ENCODE results near the gene MYH15. TPM values are rescaled to one million over a fixed set of nuclear protein-coding genes. Genes with fewer than 3 reads are reported as not detected.

The MYH15 gene
- total and polyA plus RNA-seq, 9 donors = 0.27 to 1.1 (median 0.50) TPM

DNA sequence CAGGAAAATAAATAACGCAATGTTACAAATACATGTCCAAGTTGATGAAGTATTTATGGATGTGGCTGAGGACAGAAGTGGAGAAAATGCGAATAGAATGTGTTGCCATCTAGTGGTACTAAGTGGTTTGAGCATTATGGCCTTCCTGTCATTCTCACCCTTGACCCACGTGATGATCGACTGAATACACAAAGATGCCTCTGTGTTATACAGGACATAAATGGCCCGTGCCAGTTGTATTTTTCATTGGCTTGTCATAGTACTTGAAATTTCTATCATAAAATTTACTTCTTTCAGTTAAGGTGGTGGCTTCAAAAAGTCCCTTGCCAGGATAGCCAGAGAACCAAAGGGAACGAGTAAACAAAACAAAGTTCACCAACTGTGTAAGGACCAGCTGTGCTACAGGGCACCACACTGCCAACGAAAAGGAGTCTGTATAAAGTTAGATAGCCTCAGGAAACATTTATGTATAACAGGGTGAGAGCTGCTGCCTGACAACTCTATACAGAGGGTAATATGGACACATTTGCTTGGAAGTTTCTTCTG lies 103.7 kb downstream of the MYH15 start:
- no peak overlapping the region for H3K27ac ChIP-seq (ENCODE audit: low read length)
- WGBS (ENCODE audit: insufficient coverage) = 53% methylated on average over 2 of the region's 7 CpGs
- DNase-seq = peak; percentile 48

DNA sequence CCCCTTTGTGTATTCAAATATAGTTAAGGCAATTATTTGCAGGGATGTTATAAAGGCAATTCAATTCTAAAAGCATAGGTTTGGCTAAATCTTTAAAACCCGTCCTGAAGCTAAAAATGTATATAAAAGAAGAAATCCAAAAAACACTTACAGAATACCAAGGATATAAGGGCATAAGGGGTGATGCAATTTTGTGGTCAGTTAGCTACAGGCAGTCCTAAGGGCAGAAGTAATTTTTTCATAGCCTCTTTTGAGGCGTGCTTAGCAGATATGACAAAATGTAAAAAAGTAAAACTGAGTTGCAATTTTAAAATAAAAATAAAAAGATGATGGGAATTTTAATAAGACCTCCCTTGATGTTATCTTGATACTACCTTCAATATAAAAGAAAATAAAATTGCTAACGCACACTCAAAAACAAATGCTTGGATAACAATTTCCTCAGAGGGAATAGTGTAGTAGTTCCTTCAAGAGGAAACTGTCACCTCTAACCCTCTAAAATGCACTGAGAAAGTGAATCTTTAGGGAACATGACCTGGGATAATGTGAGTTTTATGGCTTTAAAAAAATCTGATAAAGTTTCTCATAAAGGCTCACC lies 104.2 kb downstream of the MYH15 start:
- WGBS (ENCODE audit: insufficient coverage) = no CpG with 5 or more reads among the region's 3 CpGs
- no peaks in the 10 kb centered on the region for H3K9me3 ChIP-seq (replicated peaks; ENCODE audit: control insufficient read depth, low read depth, low read length)
- DNase-seq = no peak

More for the DNA sequence above, 103.7 kb downstream of the MYH15 start:
- Histone ChIP-seq H3K36me3 (ENCODE audit: control insufficient read depth, insufficient read depth, low read length) (no peaks in the 10 kb centered on the region), H3K9me3 (replicated peaks; ENCODE audit: control insufficient read depth, low read depth, low read length) (no peaks in the 10 kb centered on the region), H3K4me1 (ENCODE audit: control insufficient read depth, insufficient read depth, low read length) (no peaks in the 10 kb centered on the region), H3K27me3 (ENCODE audit: control insufficient read depth, insufficient read depth, low read length) (no peaks in the 10 kb centered on the region), H3K4me3 (ENCODE audit: low read length) (no peak overlapping the region)

DNA sequence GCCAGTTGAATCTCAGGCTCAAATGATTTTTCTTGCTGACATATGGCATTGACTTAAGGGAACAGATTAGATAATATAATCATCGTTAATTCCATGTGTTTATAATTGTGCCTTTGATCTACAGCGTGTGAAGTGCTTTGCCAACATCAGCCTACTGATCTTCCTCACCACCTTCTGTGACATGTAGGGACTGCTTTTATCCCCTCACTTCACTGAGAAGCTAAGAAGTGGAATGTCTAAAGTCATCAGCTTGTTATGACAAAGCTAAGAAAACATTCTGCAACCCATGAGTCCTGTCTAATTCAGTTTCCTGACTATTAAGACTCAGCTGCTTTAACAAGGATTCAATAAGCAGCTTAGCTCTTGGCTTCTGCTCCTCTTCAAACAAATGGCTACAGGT lies 106.0 kb downstream of the MYH15 start:
- Histone ChIP-seq H3K27ac (ENCODE audit: low read length) (no peak overlapping the region), H3K27me3 (ENCODE audit: control insufficient read depth, insufficient read depth, low read length) (no peaks in the 10 kb centered on the region), H3K4me1 (ENCODE audit: control insufficient read depth, insufficient read depth, low read length) (no peaks in the 10 kb centered on the region), H3K4me3 (ENCODE audit: low read length) (no peak overlapping the region), H3K36me3 (ENCODE audit: control insufficient read depth, insufficient read depth, low read length) (no peaks in the 10 kb centered on the region), H3K9me3 (replicated peaks; ENCODE audit: control insufficient read depth, low read depth, low read length) (no peaks in the 10 kb centered on the region)
- no peak for DNase-seq
- no CpG with 5 or more reads among the region's 2 CpGs for WGBS (ENCODE audit: insufficient coverage)

More for the DNA sequence above, 104.2 kb downstream of the MYH15 start:
- no peaks in the 10 kb centered on the region for H3K27me3 ChIP-seq (ENCODE audit: control insufficient read depth, insufficient read depth, low read length)
- no peaks in the 10 kb centered on the region for H3K36me3 ChIP-seq (ENCODE audit: control insufficient read depth, insufficient read depth, low read length)
- H3K4me1 ChIP-seq (ENCODE audit: control insufficient read depth, insufficient read depth, low read length) = no peaks in the 10 kb centered on the region
- H3K4me3 ChIP-seq (ENCODE audit: low read length) = no peak overlapping the region
- no peak overlapping the region for H3K27ac ChIP-seq (ENCODE audit: low read length)

DNA sequence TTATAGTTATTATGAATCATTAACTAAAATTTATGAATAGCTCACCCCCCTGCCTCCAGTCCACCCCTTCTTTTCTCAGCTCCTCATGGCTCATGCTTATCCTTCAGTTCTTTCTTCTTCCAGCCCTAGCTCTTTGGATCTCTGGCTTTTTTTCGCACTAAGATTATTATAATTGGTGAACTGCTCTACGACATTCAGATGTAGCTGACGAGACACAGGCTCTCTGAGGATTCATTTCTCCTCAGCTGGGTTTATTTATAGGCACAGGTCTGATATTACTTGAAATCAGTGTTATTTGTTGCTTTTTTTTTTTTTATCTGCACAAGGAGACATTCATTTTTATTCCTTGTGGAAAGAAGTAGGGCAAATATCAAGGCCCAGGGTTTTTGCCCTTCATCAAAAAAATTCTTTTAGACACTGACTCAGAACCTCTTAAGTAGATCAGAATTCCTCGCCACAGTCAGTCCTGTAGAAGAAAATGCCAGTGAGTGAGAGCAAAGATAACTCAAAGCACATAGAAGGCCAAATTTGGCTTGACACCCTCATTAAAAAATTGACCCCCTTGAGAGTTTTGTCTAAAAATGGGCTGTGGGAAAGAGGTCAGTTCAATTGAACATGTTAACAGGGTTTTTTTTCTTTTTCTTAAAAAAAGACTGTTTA lies 106.6 kb downstream of the MYH15 start:
- Histone ChIP-seq H3K27me3 (ENCODE audit: control insufficient read depth, insufficient read depth, low read length) (no peaks in the 10 kb centered on the region), H3K36me3 (ENCODE audit: control insufficient read depth, insufficient read depth, low read length) (no peaks in the 10 kb centered on the region), H3K27ac (ENCODE audit: low read length) (no peak overlapping the region), H3K4me1 (ENCODE audit: control insufficient read depth, insufficient read depth, low read length) (no peaks in the 10 kb centered on the region), H3K9me3 (replicated peaks; ENCODE audit: control insufficient read depth, low read depth, low read length) (no peaks in the 10 kb centered on the region), H3K4me3 (ENCODE audit: low read length) (no peak overlapping the region)
- WGBS (ENCODE audit: insufficient coverage) = 45% methylated on average over 2 of the region's 4 CpGs
- DNase-seq = no peak

DNA sequence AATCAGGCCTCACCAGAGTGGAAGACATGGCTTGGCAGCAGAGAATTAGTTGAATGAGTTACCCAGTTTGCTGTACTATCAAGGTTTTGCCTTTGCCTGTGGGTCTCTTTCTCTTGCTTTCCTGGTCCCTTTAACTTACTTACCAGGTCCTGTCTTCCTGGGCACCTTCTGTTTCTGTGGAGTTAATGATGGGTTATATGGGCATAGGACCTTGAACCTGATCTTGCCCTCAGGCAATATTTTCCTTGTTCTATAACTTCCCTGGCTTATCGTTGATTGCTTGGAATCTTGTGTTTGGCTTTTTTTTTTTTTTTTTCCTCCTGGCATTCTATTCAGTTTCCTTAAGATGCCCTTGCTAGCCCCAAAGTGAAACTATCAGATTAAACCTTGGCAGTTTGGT lies 107.2 kb downstream of the MYH15 start:
- DNase-seq = no peak
- H3K27me3 ChIP-seq (ENCODE audit: control insufficient read depth, insufficient read depth, low read length) = no peaks in the 10 kb centered on the region
- H3K4me3 ChIP-seq (ENCODE audit: low read length) = no peak overlapping the region
- no peaks in the 10 kb centered on the region for H3K36me3 ChIP-seq (ENCODE audit: control insufficient read depth, insufficient read depth, low read length)
- H3K9me3 ChIP-seq (replicated peaks; ENCODE audit: control insufficient read depth, low read depth, low read length) = no peaks in the 10 kb centered on the region
- H3K27ac ChIP-seq (ENCODE audit: low read length) = no peak overlapping the region
- no CpG with 5 or more reads among the region's 1 CpG for WGBS (ENCODE audit: insufficient coverage)
- H3K4me1 ChIP-seq (ENCODE audit: control insufficient read depth, insufficient read depth, low read length) = no peaks in the 10 kb centered on the region

DNA sequence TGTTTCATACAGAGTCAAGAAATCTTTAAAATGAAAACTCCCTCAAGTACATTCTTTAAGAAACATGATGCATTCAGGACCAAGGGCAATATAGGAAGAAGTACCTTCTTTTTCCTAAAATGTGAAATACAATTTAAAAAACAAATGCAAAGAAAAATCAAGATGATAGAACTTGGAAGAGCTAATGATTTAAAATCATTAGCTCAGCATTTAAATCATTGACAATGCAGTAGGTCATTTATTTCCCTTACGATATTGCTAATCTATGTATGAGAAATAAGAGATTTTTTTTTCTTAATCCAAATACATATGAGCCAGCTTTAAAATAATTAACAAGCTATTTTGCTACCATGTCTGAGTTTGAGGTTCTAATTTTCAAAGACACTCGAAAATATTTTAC lies 108.6 kb downstream of the MYH15 start:
- no CpG with 5 or more reads among the region's 2 CpGs for WGBS (ENCODE audit: insufficient coverage)
- H3K27ac ChIP-seq (ENCODE audit: low read length) = no peak overlapping the region
- H3K4me3 ChIP-seq (ENCODE audit: low read length) = no peak overlapping the region
- H3K4me1 ChIP-seq (ENCODE audit: control insufficient read depth, insufficient read depth, low read length) = no peaks in the 10 kb centered on the region
- H3K27me3 ChIP-seq (ENCODE audit: control insufficient read depth, insufficient read depth, low read length) = no peaks in the 10 kb centered on the region
- H3K9me3 ChIP-seq (replicated peaks; ENCODE audit: control insufficient read depth, low read depth, low read length) = no peaks in the 10 kb centered on the region
- no peaks in the 10 kb centered on the region for H3K36me3 ChIP-seq (ENCODE audit: control insufficient read depth, insufficient read depth, low read length)
- DNase-seq = no peak

DNA sequence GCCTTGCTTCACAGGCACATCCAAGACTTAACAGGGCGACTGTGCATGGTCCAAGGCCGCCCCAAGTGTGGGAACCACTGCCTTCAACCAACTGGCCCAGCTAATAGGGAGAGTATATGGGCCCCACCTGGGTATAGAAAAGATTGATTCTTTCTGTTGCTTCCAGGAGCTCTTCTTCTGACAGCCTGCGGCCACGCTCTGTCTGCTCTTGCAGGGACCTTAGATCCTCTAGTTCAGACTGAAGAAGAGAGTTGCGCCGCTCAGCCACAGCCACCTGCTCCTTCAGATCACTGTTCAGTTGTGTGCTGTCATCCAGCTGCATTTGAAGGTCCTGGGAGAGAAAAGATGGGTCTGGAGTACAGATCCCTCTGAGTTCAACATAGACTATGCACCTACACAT lies 111.9 kb downstream of the MYH15 start:
- Histone ChIP-seq H3K9me3 (replicated peaks; ENCODE audit: control insufficient read depth, low read depth, low read length) (no peaks in the 10 kb centered on the region), H3K4me3 (ENCODE audit: low read length) (no peak overlapping the region), H3K27ac (ENCODE audit: low read length) (no peak overlapping the region), H3K36me3 (ENCODE audit: control insufficient read depth, insufficient read depth, low read length) (no peaks in the 10 kb centered on the region), H3K4me1 (ENCODE audit: control insufficient read depth, insufficient read depth, low read length) (no peaks in the 10 kb centered on the region), H3K27me3 (ENCODE audit: control insufficient read depth, insufficient read depth, low read length) (no peaks in the 10 kb centered on the region)
- 70% methylated on average over 2 of the region's 6 CpGs for WGBS (ENCODE audit: insufficient coverage)
- no peak for DNase-seq

DNA sequence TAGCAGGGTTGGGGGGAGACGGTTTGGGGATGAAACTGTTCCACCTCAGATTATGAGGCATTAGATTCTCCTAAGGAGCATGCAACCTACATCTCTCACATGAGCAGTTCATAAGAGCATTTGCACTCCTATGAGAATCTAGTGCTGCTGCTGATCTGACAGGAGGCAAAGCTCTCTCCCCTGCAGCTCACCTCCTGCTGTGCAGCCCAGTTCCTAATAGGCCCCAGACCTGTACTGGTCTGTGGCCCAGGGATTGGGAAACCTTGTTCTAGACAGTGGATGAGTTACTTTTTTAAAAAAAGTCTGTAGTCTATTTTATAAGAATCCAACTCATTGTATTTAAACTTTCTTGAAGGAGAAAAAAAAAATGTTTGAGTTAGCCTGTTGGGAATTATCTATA lies 114.1 kb downstream of the MYH15 start:
- Histone ChIP-seq H3K4me1 (ENCODE audit: control insufficient read depth, insufficient read depth, low read length) (no peaks in the 10 kb centered on the region), H3K9me3 (replicated peaks; ENCODE audit: control insufficient read depth, low read depth, low read length) (no peaks in the 10 kb centered on the region), H3K27me3 (ENCODE audit: control insufficient read depth, insufficient read depth, low read length) (no peaks in the 10 kb centered on the region), H3K36me3 (ENCODE audit: control insufficient read depth, insufficient read depth, low read length) (no peaks in the 10 kb centered on the region), H3K4me3 (ENCODE audit: low read length) (no peak overlapping the region), H3K27ac (ENCODE audit: low read length) (no peak overlapping the region)
- no CpG with 5 or more reads among the region's 1 CpG for WGBS (ENCODE audit: insufficient coverage)
- DNase-seq = no peak

DNA sequence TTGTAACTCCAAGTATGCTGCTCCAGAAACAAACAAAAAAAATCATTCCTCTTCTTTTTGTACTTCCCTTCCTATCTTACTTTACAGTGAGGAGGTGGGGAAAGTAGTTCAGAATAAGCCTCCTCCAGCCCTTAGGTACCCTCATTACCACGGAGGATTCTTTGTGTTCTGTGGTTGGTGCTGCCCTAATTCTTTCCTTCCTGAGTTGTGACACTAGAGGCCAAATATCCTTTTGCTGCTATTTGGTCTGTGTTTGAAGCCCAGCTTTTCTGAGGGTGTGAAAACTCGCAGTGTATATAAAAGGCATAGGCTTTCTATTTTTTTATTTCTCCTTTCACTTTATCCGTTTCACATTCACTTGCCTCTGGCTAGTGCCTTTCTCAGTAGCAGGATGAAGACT lies 115.8 kb downstream of the MYH15 start:
- no peaks in the 10 kb centered on the region for H3K4me1 ChIP-seq (ENCODE audit: control insufficient read depth, insufficient read depth, low read length)
- no peak overlapping the region for H3K27ac ChIP-seq (ENCODE audit: low read length)
- no CpG with 5 or more reads among the region's 3 CpGs for WGBS (ENCODE audit: insufficient coverage)
- no peaks in the 10 kb centered on the region for H3K27me3 ChIP-seq (ENCODE audit: control insufficient read depth, insufficient read depth, low read length)
- H3K4me3 ChIP-seq (ENCODE audit: low read length) = no peak overlapping the region
- DNase-seq = no peak
- no peaks in the 10 kb centered on the region for H3K9me3 ChIP-seq (replicated peaks; ENCODE audit: control insufficient read depth, low read depth, low read length)
- H3K36me3 ChIP-seq (ENCODE audit: control insufficient read depth, insufficient read depth, low read length) = no peaks in the 10 kb centered on the region

DNA sequence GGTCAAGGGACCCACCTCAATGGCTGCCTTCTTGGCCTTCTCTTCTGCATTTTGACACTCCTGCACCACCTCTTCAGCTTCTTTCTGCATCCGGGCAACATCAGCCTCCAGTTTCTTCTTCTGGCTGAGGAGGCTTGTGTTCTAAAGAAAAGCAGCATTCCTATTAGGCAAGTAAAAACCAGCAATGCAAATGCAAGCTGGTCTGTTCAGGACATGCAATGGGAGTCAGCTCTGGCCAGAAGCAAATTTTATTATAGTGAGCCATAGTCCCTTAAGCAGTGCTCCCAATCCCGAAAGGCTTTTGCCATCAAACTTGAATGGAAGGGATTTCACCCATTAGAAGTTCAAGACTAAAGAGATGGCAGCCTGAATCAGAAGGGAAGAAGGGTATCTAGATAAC lies 116.4 kb downstream of the MYH15 start:
- Histone ChIP-seq H3K4me3 (ENCODE audit: low read length) (no peak overlapping the region), H3K27me3 (ENCODE audit: control insufficient read depth, insufficient read depth, low read length) (no peaks in the 10 kb centered on the region), H3K27ac (ENCODE audit: low read length) (no peak overlapping the region), H3K9me3 (replicated peaks; ENCODE audit: control insufficient read depth, low read depth, low read length) (no peaks in the 10 kb centered on the region), H3K4me1 (ENCODE audit: control insufficient read depth, insufficient read depth, low read length) (no peaks in the 10 kb centered on the region), H3K36me3 (ENCODE audit: control insufficient read depth, insufficient read depth, low read length) (no peaks in the 10 kb centered on the region)
- no peak for DNase-seq
- 100% methylated on average over 1 of the region's 2 CpGs for WGBS (ENCODE audit: insufficient coverage)

Data from muscle of leg (tissue), 11 donors.